Measurements from ENCODE around the gene GAGE13. TPM values are rescaled to one million over a fixed set of nuclear protein-coding genes. Genes with fewer than 3 reads are reported as not detected.
"Not testable (repeated sequence)": the region's sequence is repeated elsewhere in the genome, so short reads cannot be mapped to it uniquely, and the experiment has no call there.

GAGE13 gene, protein sequence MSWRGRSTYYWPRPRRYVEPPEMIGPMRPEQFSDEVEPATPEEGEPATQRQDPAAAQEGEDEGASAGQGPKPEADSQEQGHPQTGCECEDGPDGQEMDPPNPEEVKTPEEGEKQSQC
- total RNA-seq, result not detected in 2 replicates

GRCh38 chrX:49331282-49331681, at the start of gene GAGE13:
GAGE13 (plus strand) TSS chrX:49331582; CDS start chrX:49332738, 1,156 bp downstream.
- H4K20me1 ChIP-seq (ENCODE audit: insufficient read depth, low read length); H3K36me3 ChIP-seq (ENCODE audit: insufficient read depth, low read length); H3K4me3 ChIP-seq (ENCODE audit: insufficient read depth, low read length); H3K4me1 ChIP-seq (ENCODE audit: insufficient read depth, low read length); H3K27me3 ChIP-seq (ENCODE audit: insufficient read depth, low read length); H3K9me3 ChIP-seq (ENCODE audit: low read depth, low read length); H3K27ac ChIP-seq (ENCODE audit: low read depth, low read length); H3K4me2 ChIP-seq (ENCODE audit: insufficient read depth, low read length); H3K79me2 ChIP-seq (ENCODE audit: insufficient read depth, low read length); DNase-seq (ENCODE audit: insufficient read length, low spot score, missing footprints); H2AFZ ChIP-seq (ENCODE audit: low read length): not testable (repeated sequence)

DNA sequence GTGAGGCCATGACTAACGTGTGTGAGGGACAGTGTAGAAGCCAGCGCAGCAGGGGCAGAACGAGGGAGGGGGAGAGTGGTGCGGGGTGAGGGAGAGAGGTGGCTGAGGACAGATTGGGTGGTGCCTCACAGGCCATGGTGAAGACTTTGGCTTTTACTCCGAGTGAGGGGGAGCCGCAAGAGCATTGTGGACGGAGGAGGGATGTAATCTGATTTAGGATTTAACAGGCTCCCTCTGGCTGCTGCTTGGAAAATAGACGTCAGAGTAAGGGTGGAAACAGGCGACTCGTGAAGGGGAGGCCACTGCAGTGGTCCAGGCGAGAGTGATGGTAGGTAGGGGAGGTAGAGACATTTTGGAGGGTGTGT, 48.8 kb upstream of the GAGE13 start:
- peak; percentile 29 for TF ChIP-seq CTCF (IDR thresholded peaks at IDR 0.05; ENCODE audit: extremely low read depth, low read depth, low read length)
- H3K79me2 ChIP-seq (ENCODE audit: insufficient read depth, low read length), result no peaks in the 10 kb centered on the region
- H3K4me3 ChIP-seq (ENCODE audit: insufficient read depth, low read length), result no peak overlapping the region
- no peaks in the 10 kb centered on the region for H3K9me3 ChIP-seq (ENCODE audit: low read depth, low read length)
- no peak overlapping the region for H3K27ac ChIP-seq (ENCODE audit: low read depth, low read length)
- peak overlapping the region; percentile 70 for H2AFZ ChIP-seq (ENCODE audit: low read length)
- no peaks in the 10 kb centered on the region for H3K4me1 ChIP-seq (ENCODE audit: insufficient read depth, low read length)
- no peaks in the 10 kb centered on the region for H4K20me1 ChIP-seq (ENCODE audit: insufficient read depth, low read length)
- peak; percentile 74 for DNase-seq (ENCODE audit: insufficient read length, low spot score, missing footprints)
- H3K36me3 ChIP-seq (ENCODE audit: insufficient read depth, low read length), result no peaks in the 10 kb centered on the region
- no peaks in the 10 kb centered on the region for H3K27me3 ChIP-seq (ENCODE audit: insufficient read depth, low read length)
- H3K4me2 ChIP-seq (ENCODE audit: insufficient read depth, low read length), result peak overlapping the region; percentile 39

DNA sequence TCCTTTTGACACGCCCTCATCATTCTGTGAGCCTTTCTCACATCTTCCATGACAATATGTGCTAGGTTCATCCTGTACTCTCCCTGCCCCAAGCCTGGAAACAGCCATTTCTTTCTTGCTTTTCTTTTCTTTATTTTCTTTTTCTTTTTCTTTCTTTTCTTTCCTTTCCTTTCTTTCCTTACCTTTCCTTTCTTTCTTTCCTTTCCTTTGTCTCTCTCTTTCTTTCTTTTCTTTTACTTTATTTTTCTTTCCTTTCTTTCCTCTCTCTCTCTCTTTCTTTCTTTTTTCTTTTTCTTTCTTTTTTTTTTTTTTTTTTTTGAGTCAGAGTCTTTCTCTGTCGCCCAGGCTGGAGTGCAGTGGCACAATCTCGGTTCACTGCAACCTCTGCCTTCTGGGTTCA, 47.2 kb upstream of the GAGE13 start:
- no peak overlapping the region for H3K27ac ChIP-seq (ENCODE audit: low read depth, low read length)
- no peaks in the 10 kb centered on the region for H4K20me1 ChIP-seq (ENCODE audit: insufficient read depth, low read length)
- no peak overlapping the region for H3K4me2 ChIP-seq (ENCODE audit: insufficient read depth, low read length)
- H3K4me1 ChIP-seq (ENCODE audit: insufficient read depth, low read length), result no peaks in the 10 kb centered on the region
- TF ChIP-seq CTCF (IDR thresholded peaks at IDR 0.05; ENCODE audit: extremely low read depth, low read depth, low read length), result no peak
- no peaks in the 10 kb centered on the region for H3K9me3 ChIP-seq (ENCODE audit: low read depth, low read length)
- H3K36me3 ChIP-seq (ENCODE audit: insufficient read depth, low read length), result no peaks in the 10 kb centered on the region
- H3K79me2 ChIP-seq (ENCODE audit: insufficient read depth, low read length), result no peaks in the 10 kb centered on the region
- H2AFZ ChIP-seq (ENCODE audit: low read length), result no peak overlapping the region
- DNase-seq (ENCODE audit: insufficient read length, low spot score, missing footprints), result no peak
- no peaks in the 10 kb centered on the region for H3K27me3 ChIP-seq (ENCODE audit: insufficient read depth, low read length)
- no peak overlapping the region for H3K4me3 ChIP-seq (ENCODE audit: insufficient read depth, low read length)

DNA sequence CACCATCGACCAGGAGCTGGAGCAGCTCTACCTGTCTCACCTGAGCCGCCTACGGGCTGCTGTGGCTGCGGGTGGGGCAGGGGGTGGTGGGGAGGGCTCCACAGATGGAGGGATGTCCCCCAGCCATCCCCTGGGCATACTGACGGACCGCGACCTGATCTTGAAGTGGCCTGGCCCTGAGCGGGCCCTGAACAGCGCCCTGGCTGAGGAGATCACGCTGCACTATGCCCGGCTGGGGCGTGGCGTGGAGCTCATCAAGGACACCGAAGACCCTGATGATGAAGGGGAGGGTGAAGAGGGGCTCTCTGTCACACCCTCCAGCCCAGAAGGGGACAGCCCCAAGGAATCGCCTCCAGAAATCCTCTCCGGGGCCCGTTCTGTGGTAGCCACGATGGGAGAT, 45.2 kb upstream of the GAGE13 start:
- Histone ChIP-seq H3K79me2 (ENCODE audit: insufficient read depth, low read length) (no peaks in the 10 kb centered on the region), H4K20me1 (ENCODE audit: insufficient read depth, low read length) (no peaks in the 10 kb centered on the region), H3K9me3 (ENCODE audit: low read depth, low read length) (no peaks in the 10 kb centered on the region), H3K27me3 (ENCODE audit: insufficient read depth, low read length) (no peaks in the 10 kb centered on the region), H2AFZ (ENCODE audit: low read length) (no peak overlapping the region), H3K27ac (ENCODE audit: low read depth, low read length) (no peak overlapping the region), H3K4me2 (ENCODE audit: insufficient read depth, low read length) (no peak overlapping the region), H3K4me1 (ENCODE audit: insufficient read depth, low read length) (no peaks in the 10 kb centered on the region), H3K36me3 (ENCODE audit: insufficient read depth, low read length) (no peaks in the 10 kb centered on the region), H3K4me3 (ENCODE audit: insufficient read depth, low read length) (no peak overlapping the region)
- no peak for TF ChIP-seq CTCF (IDR thresholded peaks at IDR 0.05; ENCODE audit: extremely low read depth, low read depth, low read length)
- DNase-seq (ENCODE audit: insufficient read length, low spot score, missing footprints), result no peak
